SW480 (cell line): ENCODE results near the gene ADGRF3.
"Not testable (repeated sequence)": the region's sequence is repeated elsewhere in the genome, so short reads cannot be mapped to it uniquely, and the experiment has no call there.

Source experiments
- DNase-seq: peaks from one replicate; pipeline ENCODE4 v3.0.0-alpha.2; 2016; ENCODE audit warnings: low spot score

ADGRF3 gene

DNA sequence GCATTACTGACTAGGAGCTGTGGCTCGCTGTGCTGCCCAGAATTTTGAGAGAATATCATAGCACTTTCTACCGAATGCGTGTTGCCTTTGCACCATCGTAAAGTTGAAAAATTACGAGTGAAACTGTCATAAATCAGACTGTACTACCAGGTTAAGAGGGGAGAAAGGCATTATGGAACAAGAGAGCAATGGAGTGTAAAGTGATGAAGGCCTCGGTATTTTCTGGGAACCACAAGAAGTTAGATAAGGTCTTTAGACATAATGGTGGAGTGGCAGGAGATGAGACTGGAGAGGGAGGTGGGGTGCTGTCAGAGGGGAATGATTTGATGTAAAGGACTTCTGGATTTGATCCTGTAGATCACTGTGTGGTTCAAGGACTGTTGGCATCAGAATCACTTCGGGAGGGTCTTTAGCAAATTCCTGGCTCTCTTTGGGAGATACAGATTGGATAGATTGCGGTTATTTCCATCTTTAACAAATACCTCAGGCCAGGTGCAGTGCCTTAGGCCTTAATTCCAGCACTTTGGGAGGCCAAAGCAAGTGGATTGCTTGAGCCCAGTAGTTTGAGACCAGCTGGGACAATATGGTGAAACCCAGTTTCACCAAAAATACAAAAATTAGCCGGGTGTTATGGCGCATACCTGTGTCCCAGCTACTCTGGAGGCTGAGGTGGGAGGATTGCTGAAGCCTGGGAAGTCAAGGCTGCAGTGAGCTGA is 4.9 kb upstream of the ADGRF3 start:
- DNase-seq: no peak

DNA sequence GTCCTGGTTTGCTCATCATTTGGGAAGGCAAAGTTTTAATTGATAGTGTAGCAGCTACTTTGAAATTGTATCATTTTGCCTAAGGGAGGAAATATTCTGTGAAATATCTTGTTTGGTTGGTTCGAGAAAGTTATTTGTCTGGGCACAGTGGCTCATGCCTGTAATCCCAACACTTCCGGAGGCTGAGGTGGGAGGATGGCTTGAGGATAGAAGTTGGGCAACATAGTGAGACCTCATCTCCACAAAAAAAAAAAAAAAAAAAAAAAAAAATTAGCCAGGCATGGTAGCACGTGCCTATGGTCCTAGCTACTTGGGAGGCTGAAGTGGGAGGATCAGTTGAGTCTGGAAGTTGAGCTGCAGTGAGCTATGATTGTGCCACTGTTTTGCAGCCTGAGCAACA is 3.1 kb upstream of the ADGRF3 start:
- no peak for DNase-seq

DNA sequence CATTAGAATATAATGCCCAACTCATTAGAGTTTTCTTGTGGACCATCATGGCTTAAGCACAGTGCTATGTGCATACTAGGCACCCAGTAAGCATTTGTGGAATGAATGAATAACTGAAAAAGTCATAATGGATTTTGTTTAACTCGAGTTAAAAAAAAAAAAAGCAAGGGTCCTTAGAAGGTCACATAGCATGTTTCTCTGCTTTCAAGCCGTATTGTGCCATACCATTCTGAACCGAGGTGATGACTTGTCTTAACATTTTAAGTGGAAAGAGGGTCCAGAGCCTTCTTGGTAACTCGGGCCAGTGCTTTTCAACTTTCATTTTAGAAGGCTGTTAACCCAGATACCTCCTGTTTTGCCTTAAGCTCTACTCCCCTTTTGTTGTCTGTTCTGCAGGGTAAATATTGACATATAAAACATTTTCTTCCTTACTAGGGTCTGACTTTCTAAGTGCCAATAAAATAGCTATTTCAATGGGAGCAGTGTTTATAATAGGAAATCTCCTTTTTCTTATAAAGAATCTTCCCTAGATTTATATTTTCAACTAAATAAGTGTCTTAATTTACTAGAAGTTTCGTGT is 787 bp upstream of the ADGRF3 start:
- no peak for DNase-seq

DNA sequence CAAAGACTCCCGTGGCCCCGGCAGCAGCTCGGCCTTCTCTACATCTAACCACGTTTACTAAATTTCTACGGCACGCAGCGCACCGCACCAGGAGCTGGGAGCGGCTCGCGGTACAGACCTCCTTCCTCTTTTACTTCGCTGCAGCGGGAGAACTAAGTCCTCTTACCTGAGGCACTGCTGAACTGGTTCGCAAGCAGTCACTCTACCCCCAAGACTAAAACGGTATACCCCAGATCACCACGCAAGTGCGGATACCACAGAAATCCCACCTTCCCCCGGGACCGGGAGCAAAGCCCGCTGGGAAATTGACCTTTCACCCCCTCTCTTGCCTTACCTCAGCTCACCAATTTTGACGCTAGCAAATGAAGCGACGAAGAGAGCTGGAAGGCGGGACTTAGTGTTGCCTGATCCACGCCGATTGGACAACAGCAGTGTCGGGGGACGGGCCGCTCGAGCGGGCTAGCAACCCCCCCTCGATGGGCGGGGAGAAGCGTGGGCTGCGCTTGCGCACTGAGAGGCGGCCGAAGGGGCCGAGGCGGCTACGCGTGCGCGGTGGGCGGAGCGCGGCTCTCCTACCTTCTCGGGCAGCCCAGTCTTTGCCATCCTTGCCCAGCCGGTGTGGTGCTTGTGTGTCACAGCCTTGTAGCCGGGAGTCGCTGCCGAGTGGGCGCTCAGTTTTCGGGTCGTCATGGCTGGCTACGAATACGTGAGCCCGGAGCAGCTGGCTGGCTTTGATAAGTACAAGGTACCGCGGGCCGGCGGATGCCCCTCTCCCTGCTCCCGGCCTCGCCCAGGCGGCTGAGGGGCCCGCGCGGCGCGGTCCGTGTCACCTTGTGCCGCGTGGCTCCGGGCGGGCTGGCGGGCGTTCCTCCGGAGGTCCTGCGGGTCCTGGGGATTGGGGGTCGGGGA is 790 bp downstream of the ADGRF3 start, which contains the start of gene SELENOI:
Gene SELENOI, plus strand, starts transcription at position 599 of the 909 bp plus-strand sequence. Its CDS starts 90 bp downstream, at position 689.
- peak; percentile 99 for DNase-seq

DNA sequence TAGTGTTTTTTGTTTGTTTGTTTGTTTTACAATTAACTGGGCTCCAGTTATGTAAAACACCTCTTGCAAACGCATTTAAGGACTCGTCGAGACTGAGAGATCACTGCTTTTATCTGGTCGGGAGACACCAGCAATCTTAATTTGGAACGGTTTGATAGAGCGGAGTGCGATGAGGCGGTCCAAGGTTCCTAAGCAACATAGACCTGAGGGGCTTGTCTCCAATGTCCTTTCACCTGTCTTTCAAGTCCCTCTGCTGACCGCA is 1.4 kb downstream of the ADGRF3 start:
- DNase-seq: no peak

DNA sequence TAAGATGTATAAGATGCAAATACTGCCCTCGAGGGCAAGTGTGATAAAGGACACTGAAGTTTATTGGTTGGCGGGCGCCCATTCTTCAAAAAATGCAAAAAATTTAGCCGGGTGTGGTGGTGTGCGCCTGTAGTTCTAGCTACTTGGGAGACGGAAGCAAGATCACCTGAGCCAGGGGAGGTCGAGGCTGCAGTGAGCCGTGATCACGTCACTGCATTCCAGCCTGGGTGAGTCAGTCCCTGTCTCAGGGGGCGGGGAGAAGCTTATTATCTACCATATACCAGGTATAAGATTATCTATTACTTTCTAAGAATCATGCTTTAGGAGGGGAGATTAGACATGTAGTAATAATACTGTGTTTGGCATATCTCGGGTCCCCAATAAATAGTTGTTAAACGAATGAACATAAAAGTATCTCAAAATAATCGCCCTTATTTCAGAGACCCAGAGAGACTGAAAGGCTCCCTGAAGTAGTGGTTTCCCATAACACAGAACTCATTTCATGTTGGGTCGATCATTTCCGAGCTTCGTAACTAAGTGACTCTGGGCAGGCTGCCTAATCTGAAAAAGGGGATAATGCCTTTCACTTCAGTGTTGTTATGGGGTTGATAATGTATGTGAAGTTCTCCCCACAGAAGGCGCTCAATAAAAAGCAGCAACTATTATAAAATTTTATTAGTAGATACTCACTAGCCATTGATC is 1.9 kb downstream of the ADGRF3 start:
- peak; percentile 49 for DNase-seq

DNA sequence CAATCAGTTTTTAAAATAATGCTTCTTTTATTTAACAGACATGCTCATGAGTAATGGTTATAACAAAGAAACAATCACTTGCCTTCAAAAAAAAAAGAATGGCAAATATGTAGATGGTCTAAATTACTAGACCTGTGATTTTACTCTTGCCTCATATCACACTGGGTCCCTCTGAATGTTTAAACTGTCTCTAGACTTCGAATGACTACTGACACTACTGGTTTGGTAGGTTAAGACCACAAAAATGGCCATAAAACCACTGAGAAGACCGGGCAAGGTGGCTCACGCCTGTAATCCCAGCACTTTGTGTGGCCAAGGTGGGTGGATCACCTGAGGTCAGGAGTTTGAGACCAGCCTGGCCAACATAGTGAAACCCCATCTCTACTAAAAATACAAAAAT is 5.8 kb downstream of the ADGRF3 start:
- no peak for DNase-seq

DNA sequence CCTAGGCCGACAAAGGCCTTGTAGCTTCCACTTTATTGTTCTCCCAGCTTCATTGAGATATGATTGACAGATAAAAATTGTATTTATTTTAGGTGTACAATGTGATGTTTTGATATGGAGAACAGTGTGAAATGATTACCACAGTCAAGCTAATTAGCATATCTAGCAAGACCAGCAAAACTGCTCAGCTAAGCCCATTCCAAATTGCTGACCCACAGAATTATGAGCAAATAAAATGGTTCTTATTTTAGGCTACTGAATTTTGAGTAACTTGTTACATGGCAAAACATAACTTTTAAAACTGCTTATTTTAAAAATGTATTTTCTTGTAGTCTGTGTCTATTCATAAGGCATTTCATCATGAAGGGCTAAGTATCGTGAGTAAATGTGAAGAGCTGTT is 9.3 kb downstream of the ADGRF3 start:
- no peak for DNase-seq

DNA sequence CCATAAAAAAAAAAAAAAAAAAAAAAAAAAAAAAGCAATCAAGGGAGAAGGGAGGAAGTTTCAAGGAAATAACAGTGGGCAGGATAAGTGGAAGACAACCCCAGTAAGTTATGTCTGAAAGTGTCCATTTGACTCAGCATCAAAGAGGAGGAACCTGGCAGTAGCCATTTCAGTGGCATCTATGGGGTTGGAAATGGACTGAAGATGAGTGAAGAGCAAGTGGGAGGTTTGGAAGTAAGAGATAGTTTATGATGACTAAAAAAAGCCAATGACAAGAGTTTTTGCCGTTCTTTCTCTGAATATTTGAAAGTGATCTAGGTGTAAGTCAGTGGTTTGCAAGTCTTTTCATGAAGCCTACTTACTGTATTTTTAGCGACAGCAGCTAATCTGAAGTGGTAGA is 9.9 kb downstream of the ADGRF3 start:
- no peak for DNase-seq

DNA sequence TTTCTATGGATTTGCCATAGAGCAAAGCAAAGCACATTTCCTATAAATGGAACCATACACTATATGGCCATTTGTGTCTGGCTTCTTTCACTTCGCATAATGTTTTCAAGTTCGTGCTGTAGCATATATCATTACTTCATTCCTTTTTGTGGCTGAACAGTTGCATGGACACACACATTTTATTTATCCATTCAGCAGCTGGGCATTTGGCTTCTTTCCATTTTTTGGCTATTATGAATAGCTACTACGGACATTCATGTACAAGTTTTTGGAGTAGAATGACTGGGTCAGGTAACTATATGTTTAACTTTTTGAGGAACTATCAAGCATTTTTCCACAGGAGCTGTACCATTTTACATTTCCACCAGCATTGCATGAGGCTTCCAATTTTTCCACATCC is 11.4 kb downstream of the ADGRF3 start:
- DNase-seq: no peak

DNA sequence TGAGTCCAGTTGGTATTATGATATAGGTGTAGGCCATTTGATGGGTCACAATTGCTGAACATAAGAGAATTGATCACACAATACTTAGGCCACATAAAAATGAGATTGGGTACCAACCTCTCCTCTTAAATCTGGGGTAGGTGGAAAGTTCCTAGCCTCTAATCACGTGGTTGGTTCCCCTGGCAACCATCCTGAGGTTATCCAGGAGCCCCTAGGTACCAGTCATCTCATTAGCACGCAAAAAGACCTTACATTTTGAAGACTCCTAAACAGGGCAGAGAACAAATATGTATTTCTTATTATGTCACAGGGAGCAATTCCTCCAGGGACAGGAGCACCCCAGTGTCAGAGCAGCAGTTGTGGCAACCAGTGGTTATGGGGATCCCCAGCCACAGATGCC is 13.3 kb downstream of the ADGRF3 start:
- peak; percentile 30 for DNase-seq

DNA sequence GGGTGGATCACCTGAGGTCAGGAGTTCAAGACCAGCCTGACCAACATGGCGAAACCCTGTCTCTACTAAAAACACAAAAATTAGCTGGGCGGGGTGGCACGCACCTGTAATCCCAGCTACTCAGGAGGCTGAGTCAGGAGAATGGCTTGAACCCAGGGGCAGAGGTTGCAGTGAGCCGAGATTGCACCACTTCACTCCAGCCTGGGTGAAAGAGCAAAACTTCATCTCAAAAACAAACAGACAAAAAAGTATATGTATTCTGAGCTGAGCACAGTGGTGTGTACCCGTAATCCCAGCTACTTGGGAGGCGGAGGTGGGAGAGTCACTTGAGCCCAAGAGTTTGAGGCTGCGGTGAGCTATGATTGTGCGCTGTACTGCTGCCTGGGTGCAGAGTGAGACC is 15.3 kb downstream of the ADGRF3 start:
- DNase-seq: not testable (repeated sequence)

DNA sequence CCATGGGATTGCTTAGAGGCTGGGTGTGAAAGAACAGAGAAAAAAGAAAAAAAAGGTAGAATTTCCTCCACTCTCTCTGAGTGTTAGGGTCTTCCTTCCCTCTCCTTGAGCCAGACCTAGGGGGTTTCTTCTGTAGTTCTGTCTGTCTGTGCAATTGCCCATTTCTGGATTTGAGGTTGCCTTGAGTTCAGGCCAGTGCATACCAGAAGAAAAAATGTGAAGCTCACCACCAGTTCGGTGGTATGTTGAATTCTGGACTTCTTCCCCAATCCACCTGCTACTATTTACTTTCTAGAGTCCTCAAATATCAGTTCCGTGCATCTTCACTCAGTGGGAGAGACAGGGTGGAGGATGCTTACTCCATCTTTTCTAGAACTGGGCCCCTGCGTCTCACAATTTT is 16.0 kb downstream of the ADGRF3 start:
- DNase-seq: no peak

DNA sequence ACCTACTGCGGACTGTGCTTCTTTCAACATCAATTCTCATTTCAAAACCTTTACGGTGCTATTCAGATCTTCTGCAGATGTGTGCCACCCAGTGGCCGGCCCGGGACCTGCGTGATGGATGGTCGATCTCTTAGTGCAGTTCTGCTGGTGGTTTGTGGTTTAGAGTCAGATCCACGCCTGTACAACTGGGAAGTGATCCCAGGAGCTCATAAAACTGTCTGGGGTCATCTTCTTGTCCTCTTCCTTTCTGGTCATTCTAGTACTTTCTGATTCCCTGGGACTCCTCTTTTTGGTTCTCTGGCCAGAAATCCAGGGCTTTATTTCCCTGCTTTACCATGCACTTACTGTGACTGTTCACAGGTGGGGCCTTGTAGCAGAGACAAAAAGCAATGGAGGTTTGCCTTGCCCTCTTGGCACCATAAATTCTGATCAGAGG is 16.5 kb downstream of the ADGRF3 start:
- DNase-seq: peak; percentile 85

DNA sequence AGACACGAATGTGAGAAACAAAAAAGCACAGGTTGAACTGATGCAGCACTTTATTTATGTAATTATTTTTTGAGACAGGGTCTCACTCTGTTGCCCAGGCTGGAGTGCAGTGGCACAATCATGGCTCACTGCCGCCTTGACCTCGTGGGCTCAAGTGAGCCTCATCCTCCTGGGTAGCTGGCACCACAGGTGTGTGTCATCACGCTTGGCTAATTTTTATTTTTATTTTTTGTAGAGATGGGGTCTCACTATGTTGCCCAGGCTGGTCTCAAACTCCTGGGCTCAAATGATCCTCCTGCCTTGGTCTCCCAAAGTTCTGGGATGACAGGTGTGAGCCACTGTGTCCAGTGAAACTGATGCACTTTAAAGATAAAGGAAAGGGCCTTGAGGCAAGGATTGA is 17.5 kb downstream of the ADGRF3 start:
- DNase-seq: not testable (repeated sequence)

DNA sequence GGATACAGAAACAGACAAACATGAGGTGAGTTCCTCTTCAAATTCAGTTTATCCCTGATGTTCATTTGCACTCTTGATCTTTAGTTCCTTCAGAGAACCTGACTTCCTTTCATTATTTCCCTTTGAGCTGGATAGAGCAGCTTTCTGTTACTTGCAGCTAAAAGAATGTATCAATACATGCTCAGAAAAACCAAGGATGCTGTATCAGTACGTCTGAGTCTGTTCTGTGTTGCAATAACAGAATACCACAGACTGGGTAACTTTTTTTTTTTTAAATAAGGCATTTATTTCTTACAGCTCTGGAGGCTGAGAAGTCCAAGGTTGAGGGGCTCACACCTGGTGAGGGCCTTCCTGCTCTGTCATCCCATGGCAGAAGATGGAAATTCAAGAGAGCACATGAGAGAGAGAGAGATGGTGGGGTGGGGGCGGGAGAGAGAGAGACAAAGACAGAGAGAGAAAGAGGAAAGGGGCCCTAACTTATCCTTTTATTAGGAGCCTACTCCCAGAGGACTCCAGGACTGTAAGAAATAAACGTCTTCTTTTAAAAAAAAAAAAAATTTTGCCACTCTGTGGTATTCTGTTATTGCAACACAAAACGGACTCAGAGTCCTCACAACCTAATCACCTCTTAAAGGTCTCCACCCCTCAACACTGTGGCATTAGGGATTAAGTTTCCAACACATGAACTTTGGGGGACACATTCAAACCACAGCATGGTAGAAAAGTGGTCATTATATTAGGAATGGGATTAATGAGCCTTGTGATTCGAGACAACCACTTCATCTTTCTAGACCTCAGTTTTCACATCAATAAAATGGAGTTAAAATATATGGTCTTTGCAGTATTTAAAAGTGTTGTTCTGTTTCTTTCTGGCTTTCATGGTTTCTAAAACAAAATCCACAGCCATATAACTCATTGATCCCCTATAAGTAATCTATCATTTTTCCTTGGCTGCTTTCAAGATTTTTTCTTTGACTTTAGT is 19.0 kb downstream of the ADGRF3 start:
- no peak for DNase-seq

DNA sequence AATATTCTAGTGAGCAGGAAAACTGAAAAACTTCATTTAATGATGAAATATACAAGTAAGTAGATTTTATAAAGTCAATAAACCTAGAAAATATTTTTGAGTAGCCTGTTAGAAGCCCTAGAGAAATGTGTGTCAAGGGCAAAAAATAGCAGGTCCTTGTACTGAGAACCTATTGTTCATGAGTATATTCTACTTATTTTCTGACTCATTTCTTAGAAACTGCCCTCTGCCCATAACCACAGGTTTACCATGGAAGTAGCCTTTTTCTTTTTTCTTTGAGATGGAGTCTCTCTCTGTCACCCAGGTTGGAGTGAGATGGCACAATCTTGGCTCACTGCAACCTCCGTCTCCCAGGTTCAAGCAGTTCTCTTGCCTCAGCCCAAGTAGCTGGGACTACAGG is 20.1 kb downstream of the ADGRF3 start:
- no peak for DNase-seq

DNA sequence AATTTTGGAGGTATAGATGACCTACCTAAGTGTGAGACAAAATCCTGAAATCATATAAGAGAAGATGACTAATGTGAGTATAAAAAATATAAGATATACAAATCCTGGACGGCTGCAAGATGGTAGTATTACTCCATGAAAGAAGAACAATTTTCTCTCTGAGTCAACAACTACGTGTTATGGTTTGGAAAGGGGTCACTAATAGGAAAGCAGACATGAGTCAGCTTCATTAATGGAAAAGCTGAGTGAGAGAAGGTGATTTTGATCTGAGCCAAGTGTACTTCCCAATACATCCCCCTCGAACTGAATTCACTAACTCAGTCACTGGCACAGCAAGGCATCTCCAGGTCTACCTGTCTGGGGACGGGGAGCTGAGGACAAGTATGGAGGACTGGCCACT is 20.7 kb downstream of the ADGRF3 start:
- DNase-seq: no peak

DNA sequence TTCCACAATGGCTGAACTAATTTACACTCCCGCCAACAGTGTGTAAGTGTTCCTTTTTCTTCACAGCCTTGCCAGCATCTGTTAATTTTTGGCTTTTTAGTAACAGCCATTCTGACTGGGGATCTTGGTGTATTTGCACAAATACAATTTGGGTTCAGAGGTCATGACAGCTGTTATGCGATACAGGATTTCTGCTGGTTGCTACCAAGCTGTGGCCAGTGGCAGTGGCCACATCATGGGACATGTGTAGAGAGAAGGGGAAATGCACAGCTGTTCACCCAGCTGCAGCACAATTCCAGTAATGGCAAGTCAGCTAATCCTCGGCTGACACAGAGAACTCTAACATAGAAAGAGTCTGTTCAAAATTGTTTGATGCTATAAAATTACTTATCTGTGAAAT is 21.7 kb downstream of the ADGRF3 start:
- DNase-seq: no peak

DNA sequence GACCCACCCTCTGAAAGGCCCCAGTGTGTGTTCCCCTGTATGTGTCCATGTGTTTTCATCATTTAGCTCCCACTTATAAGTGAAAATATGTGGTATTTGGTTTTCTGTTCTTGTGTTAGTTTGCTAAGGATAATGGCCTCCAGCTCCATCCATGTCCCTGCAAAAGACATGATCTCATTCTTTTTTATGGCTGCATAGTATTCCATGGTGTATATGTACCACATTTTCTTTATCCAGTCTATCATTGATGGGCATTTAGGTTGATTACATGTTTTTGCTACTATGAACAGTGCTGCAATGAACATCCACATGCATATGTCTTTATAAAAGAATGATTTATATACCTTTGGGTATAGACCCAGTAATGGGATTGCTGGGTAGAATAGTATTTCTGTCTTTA is 22.1 kb downstream of the ADGRF3 start:
- not testable (repeated sequence) for DNase-seq

DNA sequence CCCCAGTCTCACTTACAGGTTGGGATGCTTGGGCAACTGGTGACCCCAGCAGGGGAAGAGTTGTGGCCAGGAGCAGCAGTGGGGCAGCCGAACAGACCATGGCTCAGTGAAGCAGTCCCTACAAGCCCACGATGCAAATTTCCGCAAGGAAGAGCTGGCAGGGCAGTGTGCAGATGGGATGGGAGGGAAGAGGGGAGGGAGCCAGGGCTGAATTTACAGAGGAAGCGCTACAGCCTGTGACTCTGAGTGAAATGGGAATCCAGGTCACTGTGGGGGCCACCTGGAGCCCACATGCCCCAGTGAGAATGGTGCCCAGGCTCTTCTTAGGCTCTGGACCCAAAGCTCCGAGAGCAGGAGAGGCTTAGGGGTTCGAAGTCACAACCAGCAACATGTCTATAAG is 27.6 kb downstream of the ADGRF3 start:
- no peak for DNase-seq
